Measurements from ENCODE around the gene CD2AP. TPM values are rescaled to one million over a fixed set of nuclear protein-coding genes. Genes with fewer than 3 reads are reported as not detected.
A peak's percentile ranks its signal among the peaks of the same experiment; 100 is the strongest.

Gene CD2AP
- total and polyA plus RNA-seq, 9 of the 15 experiments (the other 6 are each of a cell fraction or from before 2014, with no cell fraction given): 9.4 to 69.7 (median 38.7) TPM

- TF ChIP-seq ATF3 (IDR thresholded peaks at IDR 0.05) (peak; percentile 64; the same call in 1 of the 2 replicates), ATF3 (CRISPR knock-in tag; conservative IDR thresholded peaks at IDR 0.05) (no peak), NFE2 (IDR thresholded peaks at IDR 0.05; ENCODE audit: low read depth) (peak; percentile 77), SMARCC2 (IDR thresholded peaks at IDR 0.05; ENCODE audit: low read depth) (peak; percentile 53; the same call in 1 of the 2 replicates), HDAC2 (IDR thresholded peaks at IDR 0.05) (peak; percentile 48; the same call in 1 of the 2 replicates), FOXJ2 (tag; IDR thresholded peaks at IDR 0.05) (0 out of 2 replicates have a peak, but pooled peaks have one; percentile 25), SMARCE1 (IDR thresholded peaks at IDR 0.05) (peak; percentile 81), ZNF436 (CRISPR knock-in tag; IDR thresholded peaks at IDR 0.05) (no peak), SUPT5H (IDR thresholded peaks at IDR 0.05) (no peak), MAFF (IDR thresholded peaks at IDR 0.05; ENCODE audit: low read length) (peak; percentile 33; the same call in 1 of the 2 replicates), HSF4 (CRISPR knock-in tag; IDR thresholded peaks at IDR 0.05; ENCODE audit: borderline replicate concordance) (no peak), ZBTB2 (IDR thresholded peaks at IDR 0.05) (0 out of 2 replicates have a peak, but pooled peaks have one; percentile 20), MAFG (tag; conservative IDR thresholded peaks at IDR 0.05) (0 out of 2 replicates have a peak, but pooled peaks have one; percentile 55), ZBTB43 (CRISPR knock-in tag; IDR thresholded peaks at IDR 0.05) (no peak), ZNF592 (IDR thresholded peaks at IDR 0.05) (peak; percentile 45; the same call in 1 of the 2 replicates), NFIX (CRISPR knock-in tag; IDR thresholded peaks at IDR 0.05; ENCODE audit: low read depth) (no peak), PYGO2 (tag; IDR thresholded peaks at IDR 0.05) (no peak), WHSC1 (IDR thresholded peaks at IDR 0.05; ENCODE audit: low read length) (no peak), FOSL1 (tag; conservative IDR thresholded peaks at IDR 0.05) (peak; percentile 83), HLTF (IDR thresholded peaks at IDR 0.05) (no peak), CGGBP1 (CRISPR knock-in tag; IDR thresholded peaks at IDR 0.05) (no peak)
These were observed 55.5 kb downstream of the CD2AP start (continued) for GRCh38 chr6:47532981-47533585.
